ENCODE measurements around the gene LY6G6D. TPM values are rescaled to one million over a fixed set of nuclear protein-coding genes. Genes with fewer than 3 reads are reported as not detected.
A peak's percentile ranks its signal among the peaks of the same experiment; 100 is the strongest.

Gene LY6G6D
- total RNA-seq, 1 experiment from 2014 or later, result not detected

DNA sequence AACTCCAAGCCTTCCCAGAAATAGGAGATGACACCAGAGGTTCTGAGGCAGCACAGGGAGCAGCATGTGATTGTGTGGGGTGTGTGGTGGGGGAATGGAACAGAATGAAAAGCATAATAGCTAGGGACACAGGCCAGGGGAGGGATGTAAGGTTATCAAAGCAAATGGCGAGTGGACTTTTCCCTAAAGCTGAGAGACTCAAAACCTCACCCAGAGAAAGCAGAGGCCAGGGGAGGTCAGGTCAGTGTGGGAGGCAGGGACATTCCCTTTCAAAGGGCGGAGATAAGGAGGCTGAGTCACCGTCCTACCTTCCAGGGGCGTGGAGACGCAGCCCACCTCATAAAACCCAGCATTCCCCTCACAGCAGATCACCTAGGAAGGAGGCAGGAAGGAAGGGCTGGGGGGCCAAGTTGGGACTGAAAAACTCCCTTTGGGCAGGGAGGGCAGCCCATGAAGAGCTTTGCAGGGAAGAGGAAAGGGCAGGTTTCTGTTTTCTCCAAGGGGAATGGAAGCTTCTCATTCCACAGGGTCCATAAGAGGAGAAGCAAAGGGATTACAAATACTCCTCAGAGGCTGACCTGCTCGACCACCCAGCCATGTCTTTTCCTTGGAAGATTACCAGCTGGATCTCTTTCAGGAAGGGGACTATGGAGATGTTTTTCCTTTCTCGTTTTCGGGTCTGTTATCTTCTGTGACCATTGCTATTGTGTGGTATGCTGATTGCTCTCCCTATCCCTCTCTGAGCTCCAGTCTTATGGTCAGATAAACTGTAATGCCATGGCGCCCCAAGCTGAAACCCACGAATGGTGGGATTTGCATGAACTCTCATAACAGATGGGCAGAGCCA is 24.7 kb upstream of the LY6G6D start:
- Histone ChIP-seq H3K4me3 (ENCODE audit: low read length) (no peak overlapping the region), H3K4me1 (ENCODE audit: low read length) (peaks cover 13% of the 10 kb centered on the region), H3K36me3 (ENCODE audit: insufficient read depth, low read length) (peaks cover 11% of the 10 kb centered on the region; the same call in 1 of the 2 replicates), H3K4me2 (ENCODE audit: low read depth, low read length, poor library complexity, severe bottlenecking) (no peak overlapping the region), H3K9me3 (ENCODE audit: low read length) (no peaks in the 10 kb centered on the region), H3K27me3 (ENCODE audit: low read length) (no peaks in the 10 kb centered on the region), H4K20me1 (ENCODE audit: insufficient read depth, low read depth, low read length) (no peaks in the 10 kb centered on the region), H3K9ac (ENCODE audit: low read length) (no peak overlapping the region), H3K79me2 (ENCODE audit: low read length) (no peaks in the 10 kb centered on the region), H2AFZ (ENCODE audit: low read length) (no peak overlapping the region), H3K9me2 (replicated peaks; ENCODE audit: insufficient read depth, low read length) (no peaks in the 10 kb centered on the region), H3K27ac (ENCODE audit: low read length) (no peak overlapping the region)
- DNase-seq, result no peak

DNA sequence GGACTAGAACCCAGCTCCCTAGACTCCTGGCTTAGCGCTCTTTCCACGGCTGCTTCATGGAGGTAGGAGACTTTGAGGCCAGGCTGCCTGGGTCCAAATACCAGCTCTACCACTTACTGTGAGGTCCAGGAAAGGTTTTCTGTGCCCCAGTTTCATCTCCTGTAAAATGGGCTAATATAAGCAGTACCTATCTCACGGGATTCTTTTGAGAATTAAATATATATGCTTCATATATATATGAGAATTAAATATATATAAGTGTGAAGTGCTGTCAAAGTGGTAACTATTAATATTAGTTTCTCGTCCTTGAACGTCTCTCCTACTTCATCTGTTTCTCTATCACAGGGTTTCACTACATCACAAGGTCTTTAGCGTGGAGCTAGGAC is 24.1 kb upstream of the LY6G6D start:
- H3K4me1 ChIP-seq (ENCODE audit: low read length), result peaks cover 13% of the 10 kb centered on the region
- no peak overlapping the region for H3K27ac ChIP-seq (ENCODE audit: low read length)
- H3K79me2 ChIP-seq (ENCODE audit: low read length), result no peaks in the 10 kb centered on the region
- no peak overlapping the region for H3K9ac ChIP-seq (ENCODE audit: low read length)
- DNase-seq, result no peak
- no peaks in the 10 kb centered on the region for H3K27me3 ChIP-seq (ENCODE audit: low read length)
- peaks cover 11% of the 10 kb centered on the region; the same call in 1 of the 2 replicates for H3K36me3 ChIP-seq (ENCODE audit: insufficient read depth, low read length)
- H3K9me2 ChIP-seq (replicated peaks; ENCODE audit: insufficient read depth, low read length), result no peaks in the 10 kb centered on the region
- no peak overlapping the region for H3K4me3 ChIP-seq (ENCODE audit: low read length)
- H3K9me3 ChIP-seq (ENCODE audit: low read length), result no peaks in the 10 kb centered on the region
- no peak overlapping the region for H2AFZ ChIP-seq (ENCODE audit: low read length)
- no peak overlapping the region for H3K4me2 ChIP-seq (ENCODE audit: low read depth, low read length, poor library complexity, severe bottlenecking)
- H4K20me1 ChIP-seq (ENCODE audit: insufficient read depth, low read depth, low read length), result no peaks in the 10 kb centered on the region

DNA sequence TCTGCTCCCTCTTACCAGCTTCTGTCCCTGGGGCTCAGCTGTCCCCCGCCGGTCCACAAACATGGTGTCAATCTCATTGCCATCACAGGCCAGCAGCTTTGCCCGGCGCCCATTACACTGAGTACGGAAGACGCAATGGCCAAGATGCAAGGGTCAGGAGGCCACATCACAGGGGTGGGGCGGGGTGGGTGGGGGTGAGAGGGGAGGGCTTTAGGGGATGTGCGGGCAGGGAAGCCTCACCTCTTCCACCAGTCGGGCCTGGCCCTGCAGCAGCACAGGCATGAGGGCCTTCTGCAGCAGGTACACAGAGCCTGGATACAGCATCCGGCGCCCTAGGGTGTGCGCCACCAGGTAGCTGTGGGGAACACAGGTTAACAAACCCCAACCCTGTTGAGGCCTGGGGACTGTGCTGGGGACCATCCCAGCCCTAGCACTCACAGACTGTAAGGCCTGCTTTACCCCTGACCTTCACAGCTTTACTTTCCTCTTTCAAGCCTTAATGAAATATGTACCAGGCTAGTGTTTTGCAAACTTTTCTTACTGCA is 23.5 kb upstream of the LY6G6D start:
- Histone ChIP-seq H3K27me3 (ENCODE audit: low read length) (no peaks in the 10 kb centered on the region), H3K79me2 (ENCODE audit: low read length) (no peaks in the 10 kb centered on the region), H2AFZ (ENCODE audit: low read length) (no peak overlapping the region), H3K9me3 (ENCODE audit: low read length) (no peaks in the 10 kb centered on the region), H3K27ac (ENCODE audit: low read length) (no peak overlapping the region), H3K4me2 (ENCODE audit: low read depth, low read length, poor library complexity, severe bottlenecking) (no peak overlapping the region), H3K4me3 (ENCODE audit: low read length) (no peak overlapping the region), H3K4me1 (ENCODE audit: low read length) (peaks cover 13% of the 10 kb centered on the region), H3K36me3 (ENCODE audit: insufficient read depth, low read length) (peaks cover 11% of the 10 kb centered on the region; the same call in 1 of the 2 replicates), H3K9ac (ENCODE audit: low read length) (no peak overlapping the region), H4K20me1 (ENCODE audit: insufficient read depth, low read depth, low read length) (no peaks in the 10 kb centered on the region), H3K9me2 (replicated peaks; ENCODE audit: insufficient read depth, low read length) (no peaks in the 10 kb centered on the region)
- DNase-seq, result no peak

DNA sequence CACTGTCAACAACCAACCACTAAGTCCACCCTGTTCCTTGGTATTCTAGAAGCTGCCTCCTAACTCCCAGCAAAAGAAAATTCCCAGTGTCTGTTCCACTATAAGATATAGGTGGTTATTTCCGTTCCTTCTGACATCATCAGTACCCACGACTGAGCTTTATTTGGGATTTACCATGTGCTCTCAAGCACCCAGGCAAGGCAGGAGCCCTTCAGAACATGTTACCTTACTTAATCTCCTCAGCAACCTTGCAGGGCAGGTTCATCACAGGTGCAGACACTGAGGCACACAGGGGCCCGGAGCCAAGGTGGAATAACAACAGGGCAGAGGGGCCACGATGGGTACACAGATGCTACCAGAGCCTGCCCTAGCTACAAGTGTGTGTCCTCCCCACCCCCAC is 22.8 kb upstream of the LY6G6D start:
- Histone ChIP-seq H3K79me2 (ENCODE audit: low read length) (no peaks in the 10 kb centered on the region), H3K9me3 (ENCODE audit: low read length) (no peaks in the 10 kb centered on the region), H3K27me3 (ENCODE audit: low read length) (no peaks in the 10 kb centered on the region), H3K4me2 (ENCODE audit: low read depth, low read length, poor library complexity, severe bottlenecking) (no peak overlapping the region), H4K20me1 (ENCODE audit: insufficient read depth, low read depth, low read length) (no peaks in the 10 kb centered on the region), H2AFZ (ENCODE audit: low read length) (no peak overlapping the region), H3K9ac (ENCODE audit: low read length) (no peak overlapping the region), H3K9me2 (replicated peaks; ENCODE audit: insufficient read depth, low read length) (no peaks in the 10 kb centered on the region), H3K36me3 (ENCODE audit: insufficient read depth, low read length) (peaks cover 11% of the 10 kb centered on the region; the same call in 1 of the 2 replicates), H3K4me1 (ENCODE audit: low read length) (peaks cover 13% of the 10 kb centered on the region), H3K4me3 (ENCODE audit: low read length) (no peak overlapping the region), H3K27ac (ENCODE audit: low read length) (no peak overlapping the region)
- DNase-seq, result no peak

DNA sequence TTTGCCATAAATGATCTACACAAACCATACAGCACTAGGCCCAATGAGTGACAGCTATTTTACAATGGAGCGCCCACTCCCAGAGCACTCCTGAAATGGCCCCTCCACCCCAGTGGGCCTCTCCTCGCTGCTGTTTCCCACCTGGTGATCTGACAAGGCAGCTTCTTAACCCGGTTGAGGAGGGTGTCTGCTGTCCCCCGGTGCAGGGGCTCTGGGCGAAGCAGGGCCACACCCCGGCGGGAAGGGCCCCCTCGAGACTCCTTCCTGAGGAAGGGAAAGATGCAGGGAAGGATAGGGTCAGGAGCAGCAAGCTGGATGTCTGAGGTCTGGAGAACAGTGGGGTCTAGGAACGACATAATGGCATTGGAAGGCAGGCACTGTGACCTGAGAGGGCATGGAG is 22.3 kb upstream of the LY6G6D start:
- Histone ChIP-seq H3K9me3 (ENCODE audit: low read length) (no peaks in the 10 kb centered on the region), H3K9ac (ENCODE audit: low read length) (no peak overlapping the region), H3K9me2 (replicated peaks; ENCODE audit: insufficient read depth, low read length) (no peaks in the 10 kb centered on the region), H3K36me3 (ENCODE audit: insufficient read depth, low read length) (peaks cover 11% of the 10 kb centered on the region; the same call in 1 of the 2 replicates), H3K4me1 (ENCODE audit: low read length) (peaks cover 17% of the 10 kb centered on the region), H3K4me3 (ENCODE audit: low read length) (no peak overlapping the region), H2AFZ (ENCODE audit: low read length) (no peak overlapping the region), H3K79me2 (ENCODE audit: low read length) (no peaks in the 10 kb centered on the region), H3K27ac (ENCODE audit: low read length) (no peak overlapping the region), H3K27me3 (ENCODE audit: low read length) (no peaks in the 10 kb centered on the region), H3K4me2 (ENCODE audit: low read depth, low read length, poor library complexity, severe bottlenecking) (no peak overlapping the region), H4K20me1 (ENCODE audit: insufficient read depth, low read depth, low read length) (no peaks in the 10 kb centered on the region)
- DNase-seq, result no peak

DNA sequence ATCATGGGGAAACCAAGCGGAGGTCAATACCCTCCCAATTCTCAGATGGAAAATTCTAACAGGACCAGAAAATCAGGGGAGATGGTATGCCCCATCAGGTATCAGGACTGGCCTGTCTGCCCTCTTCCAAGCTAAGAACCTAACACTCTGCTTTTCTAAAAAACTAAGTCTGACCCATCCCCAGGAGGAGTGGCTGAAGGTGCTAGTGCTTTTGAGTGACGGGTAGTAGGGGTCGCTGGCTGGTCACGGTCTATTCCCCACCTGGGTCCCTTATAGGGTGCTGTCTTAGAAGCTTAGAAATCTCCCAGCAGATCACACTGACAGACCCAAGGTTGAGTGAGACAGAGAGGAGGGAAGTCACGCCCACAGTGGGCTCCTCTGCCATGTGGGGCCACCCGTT is 21.6 kb upstream of the LY6G6D start:
- no peaks in the 10 kb centered on the region for H3K9me2 ChIP-seq (replicated peaks; ENCODE audit: insufficient read depth, low read length)
- no peak overlapping the region for H3K9ac ChIP-seq (ENCODE audit: low read length)
- H3K36me3 ChIP-seq (ENCODE audit: insufficient read depth, low read length), result peaks cover 8% of the 10 kb centered on the region; the same call in 1 of the 2 replicates
- H2AFZ ChIP-seq (ENCODE audit: low read length), result no peak overlapping the region
- no peaks in the 10 kb centered on the region for H4K20me1 ChIP-seq (ENCODE audit: insufficient read depth, low read depth, low read length)
- DNase-seq, result no peak
- H3K27ac ChIP-seq (ENCODE audit: low read length), result no peak overlapping the region
- H3K4me3 ChIP-seq (ENCODE audit: low read length), result no peak overlapping the region
- H3K79me2 ChIP-seq (ENCODE audit: low read length), result no peaks in the 10 kb centered on the region
- peaks cover 20% of the 10 kb centered on the region for H3K4me1 ChIP-seq (ENCODE audit: low read length)
- no peaks in the 10 kb centered on the region for H3K9me3 ChIP-seq (ENCODE audit: low read length)
- H3K4me2 ChIP-seq (ENCODE audit: low read depth, low read length, poor library complexity, severe bottlenecking), result no peak overlapping the region
- no peaks in the 10 kb centered on the region for H3K27me3 ChIP-seq (ENCODE audit: low read length)

DNA sequence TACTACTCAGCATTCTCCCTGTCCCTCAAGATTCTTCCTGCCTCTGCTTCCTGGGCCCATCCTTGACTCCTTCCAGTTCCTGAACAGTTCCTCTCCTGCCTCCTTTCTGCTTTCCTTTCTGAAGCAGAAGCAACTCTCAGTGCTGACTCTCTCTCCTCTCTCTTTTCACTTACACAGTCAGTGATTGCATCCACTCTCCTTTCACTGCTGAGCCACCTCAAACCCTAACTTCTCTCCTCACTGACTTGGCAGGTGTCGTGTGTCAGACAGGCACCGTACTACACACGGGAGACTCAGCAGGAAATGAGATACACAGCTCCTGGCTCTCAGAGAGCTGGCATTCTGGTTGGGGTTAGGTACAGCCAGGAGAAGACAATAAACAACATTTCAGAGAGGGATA is 17.6 kb upstream of the LY6G6D start:
- H3K27ac ChIP-seq (ENCODE audit: low read length), result peak overlapping the region; percentile 12; the same call in 1 of the 2 replicates
- H3K9me2 ChIP-seq (replicated peaks; ENCODE audit: insufficient read depth, low read length), result no peaks in the 10 kb centered on the region
- peaks cover 26% of the 10 kb centered on the region for H3K4me1 ChIP-seq (ENCODE audit: low read length)
- H3K79me2 ChIP-seq (ENCODE audit: low read length), result peaks cover 23% of the 10 kb centered on the region
- H3K4me2 ChIP-seq (ENCODE audit: low read depth, low read length, poor library complexity, severe bottlenecking), result no peak overlapping the region
- H3K27me3 ChIP-seq (ENCODE audit: low read length), result no peaks in the 10 kb centered on the region
- H3K36me3 ChIP-seq (ENCODE audit: insufficient read depth, low read length), result no peaks in the 10 kb centered on the region; the same call in 1 of the 2 replicates
- H3K9ac ChIP-seq (ENCODE audit: low read length), result no peak overlapping the region
- no peak overlapping the region for H2AFZ ChIP-seq (ENCODE audit: low read length)
- H3K9me3 ChIP-seq (ENCODE audit: low read length), result no peaks in the 10 kb centered on the region
- H3K4me3 ChIP-seq (ENCODE audit: low read length), result no peak overlapping the region
- H4K20me1 ChIP-seq (ENCODE audit: insufficient read depth, low read depth, low read length), result no peaks in the 10 kb centered on the region
- no peak for DNase-seq

DNA sequence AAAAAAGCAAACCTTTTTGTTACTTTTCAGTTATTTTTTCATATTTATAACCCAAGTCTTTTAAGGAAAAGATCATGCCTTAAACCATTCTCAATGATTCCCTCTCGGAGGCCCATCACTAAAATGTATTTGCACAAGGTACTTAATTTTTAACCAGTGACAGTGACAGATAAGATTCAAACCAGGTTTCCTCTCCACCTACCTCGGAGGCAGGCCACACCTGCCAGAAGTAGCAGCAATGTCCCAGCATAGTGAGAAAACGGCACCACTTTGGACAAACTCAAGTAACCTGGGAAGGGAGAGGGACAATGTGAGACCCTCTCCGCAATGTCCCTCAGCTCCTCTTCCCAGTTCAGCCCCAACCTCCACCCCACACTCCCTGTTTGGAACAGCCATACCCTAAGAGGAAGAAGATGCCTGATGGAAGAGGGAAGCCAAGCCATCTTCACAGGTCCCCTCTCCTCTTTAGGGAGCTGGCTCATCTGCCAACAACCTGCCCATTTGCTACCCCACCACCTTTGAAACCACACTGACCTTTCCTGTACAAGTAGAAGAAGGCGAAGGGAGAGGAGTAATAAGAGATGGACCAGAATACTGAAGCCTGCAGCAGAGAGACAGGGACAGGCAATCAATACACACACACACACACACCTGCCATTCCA is 14.3 kb upstream of the LY6G6D start:
- Histone ChIP-seq H3K9ac (ENCODE audit: low read length) (peak overlapping the region; percentile 92), H4K20me1 (ENCODE audit: insufficient read depth, low read depth, low read length) (no peaks in the 10 kb centered on the region), H3K36me3 (ENCODE audit: insufficient read depth, low read length) (no peaks in the 10 kb centered on the region; the same call in 1 of the 2 replicates), H3K9me3 (ENCODE audit: low read length) (no peaks in the 10 kb centered on the region), H3K4me1 (ENCODE audit: low read length) (peaks cover 34% of the 10 kb centered on the region), H3K27ac (ENCODE audit: low read length) (peak overlapping the region; percentile 86), H2AFZ (ENCODE audit: low read length) (no peak overlapping the region), H3K79me2 (ENCODE audit: low read length) (peaks cover 27% of the 10 kb centered on the region), H3K27me3 (ENCODE audit: low read length) (no peaks in the 10 kb centered on the region), H3K4me2 (ENCODE audit: low read depth, low read length, poor library complexity, severe bottlenecking) (peak overlapping the region; percentile 93), H3K4me3 (ENCODE audit: low read length) (peak overlapping the region; percentile 84), H3K9me2 (replicated peaks; ENCODE audit: insufficient read depth, low read length) (no peaks in the 10 kb centered on the region)
- DNase-seq, result no peak

Data from Karpas-422 (cell line).